ENCODE data around the gene RNF213.
"Not testable (repeated sequence)": the region's sequence is repeated elsewhere in the genome, so short reads cannot be mapped to it uniquely, and the experiment has no call there.

Gene RNF213

GRCh38 chr17:80252871-80253270 lies 7.8 kb upstream of the RNF213 start:
- peak; percentile 72 for DNase-seq (ENCODE audit: low read depth)

DNA sequence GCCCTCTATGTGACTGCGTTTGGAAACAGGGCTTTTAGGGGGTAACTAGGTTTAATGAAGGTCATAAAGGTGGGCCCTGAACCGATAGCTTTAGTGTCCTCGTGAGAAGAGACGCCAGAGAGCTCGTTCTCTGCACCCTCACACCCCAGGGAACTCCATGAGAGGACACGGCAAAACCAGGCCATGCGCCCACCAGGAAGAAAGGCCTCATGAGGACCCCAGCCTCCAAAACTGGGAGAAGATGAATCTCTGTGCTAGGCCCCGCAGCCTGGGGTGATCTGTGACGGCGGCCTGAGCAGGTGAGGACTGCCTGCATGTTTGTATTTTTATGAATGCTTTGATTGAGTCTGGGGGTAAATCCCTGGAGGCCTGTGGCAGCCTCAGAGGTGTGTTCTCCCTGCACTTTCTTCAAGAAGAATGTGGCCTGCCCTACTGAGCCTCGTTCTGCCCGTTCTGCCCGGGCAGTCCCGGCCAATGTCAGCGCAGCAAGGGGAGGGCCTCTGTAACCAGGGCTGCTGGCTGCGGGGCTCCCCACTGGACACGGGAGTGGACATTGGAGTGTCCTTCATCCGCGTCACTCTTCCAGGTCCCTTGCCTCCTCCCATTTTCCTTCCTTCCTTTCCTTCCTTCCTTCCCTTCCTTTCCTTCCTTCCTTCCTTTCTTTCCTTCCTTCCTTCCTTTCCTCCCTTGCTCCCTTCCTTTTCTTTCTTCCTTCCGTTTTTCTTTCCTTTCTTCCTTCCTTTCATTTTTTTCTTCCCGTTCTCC lies 6.8 kb upstream of the RNF213 start:
- DNase-seq (ENCODE audit: low read depth), result no peak

GRCh38 chr17:80254396-80255251 lies 6.0 kb upstream of the RNF213 start:
- peak; percentile 47 for DNase-seq (ENCODE audit: low read depth)

DNA sequence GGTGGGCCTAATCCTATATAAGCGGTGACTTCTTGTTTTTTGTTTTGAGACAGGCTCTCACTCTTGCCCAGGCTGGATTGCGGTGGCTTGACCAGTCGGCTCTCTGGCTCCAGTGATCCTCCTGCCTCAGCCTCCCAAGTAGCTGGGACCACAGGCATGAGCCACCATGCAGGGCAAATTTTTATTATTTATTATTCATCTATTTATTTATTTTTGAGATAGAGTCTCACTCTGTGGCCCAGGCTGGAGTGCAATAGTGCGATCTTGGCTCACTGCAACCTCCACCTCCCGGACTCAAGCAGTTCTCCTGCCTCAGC lies 4.7 kb upstream of the RNF213 start:
- DNase-seq (ENCODE audit: low read depth), result no peak

- no peak for DNase-seq (ENCODE audit: low read depth)
These were observed 2.9 kb upstream of the RNF213 start for GRCh38 chr17:80257716-80258213.

GRCh38 chr17:80258296-80258695 lies 2.4 kb upstream of the RNF213 start:
- DNase-seq (ENCODE audit: low read depth), result not testable (repeated sequence)

DNA sequence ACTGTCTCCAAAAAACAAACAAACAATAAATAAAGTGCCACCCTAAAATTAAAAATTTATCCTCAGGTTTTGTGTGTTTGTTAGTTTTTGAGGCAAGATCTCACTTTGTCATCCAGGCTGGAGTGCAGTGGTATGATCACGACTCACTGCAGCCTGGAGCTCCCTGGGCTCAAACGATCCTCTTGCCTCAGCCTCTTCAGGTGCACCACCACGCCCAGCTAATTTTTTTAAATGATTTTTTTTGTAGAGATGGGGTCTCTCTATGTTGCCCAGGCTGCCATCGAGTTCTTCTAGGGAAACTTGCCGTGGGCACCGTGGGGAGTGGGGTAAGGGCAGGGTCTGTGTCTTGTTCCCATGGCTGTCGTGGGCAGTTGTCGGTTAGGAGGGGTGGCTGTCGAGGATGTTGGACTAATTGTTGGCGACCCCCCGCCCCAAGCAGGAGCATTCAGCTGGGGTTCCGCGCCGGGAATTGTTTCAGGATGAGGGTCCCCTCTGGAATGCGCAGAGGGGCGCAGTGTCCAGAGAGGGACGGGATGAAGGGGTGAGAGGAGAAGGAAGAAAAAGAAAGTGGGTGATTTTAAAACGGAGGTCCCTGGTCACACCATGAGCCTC lies 1.1 kb upstream of the RNF213 start:
- no peak for DNase-seq (ENCODE audit: low read depth)

DNA sequence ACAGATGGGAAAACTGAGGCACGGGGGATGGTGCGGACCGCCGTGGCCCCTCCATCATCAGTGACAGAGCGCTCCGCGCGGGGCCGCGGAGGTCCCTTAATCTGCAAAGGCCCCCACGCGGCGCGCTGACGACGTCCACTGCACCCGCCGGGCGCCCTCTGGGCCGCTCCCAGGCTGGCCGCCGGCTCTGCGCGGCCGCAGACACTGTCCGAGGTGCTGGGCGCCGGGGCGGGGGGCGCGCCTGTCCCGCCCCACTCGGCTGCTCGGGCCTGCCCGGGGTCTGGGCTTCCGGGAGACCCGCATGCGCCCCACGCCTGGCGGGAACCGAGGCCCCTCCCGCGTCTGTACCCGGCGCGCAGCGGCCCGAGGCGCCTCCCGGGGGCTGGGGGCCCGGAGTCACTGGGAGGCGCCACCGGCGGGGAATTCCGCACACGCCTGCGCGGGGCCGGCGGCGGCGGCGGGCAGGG lies 550 bp upstream of the RNF213 start:
- peak; percentile 78 for DNase-seq (ENCODE audit: low read depth)

- DNase-seq (ENCODE audit: low read depth), result peak; percentile 51
These were observed 675 bp downstream of the RNF213 start for GRCh38 chr17:80261159-80261894.

DNA sequence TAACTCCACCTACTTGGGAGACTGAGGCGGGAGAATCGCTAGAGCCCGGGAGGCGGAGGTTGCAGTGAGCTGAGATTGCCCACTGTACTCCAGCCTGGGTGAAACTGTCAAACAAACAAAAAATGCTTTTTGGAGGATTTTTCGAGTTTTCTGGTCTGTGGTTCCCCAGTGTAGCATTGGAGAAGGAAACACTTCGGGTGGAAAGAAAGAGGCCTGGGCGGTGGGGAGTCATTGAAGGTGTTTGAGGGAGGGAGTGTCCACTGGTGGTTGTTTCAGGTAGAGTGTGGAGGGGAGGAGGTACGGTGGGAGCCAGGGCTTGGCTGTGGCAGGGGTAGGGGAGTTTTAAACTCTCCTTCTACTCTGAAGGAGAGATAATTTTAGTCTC lies 1.2 kb downstream of the RNF213 start:
- DNase-seq (ENCODE audit: low read depth), result no peak

DNA sequence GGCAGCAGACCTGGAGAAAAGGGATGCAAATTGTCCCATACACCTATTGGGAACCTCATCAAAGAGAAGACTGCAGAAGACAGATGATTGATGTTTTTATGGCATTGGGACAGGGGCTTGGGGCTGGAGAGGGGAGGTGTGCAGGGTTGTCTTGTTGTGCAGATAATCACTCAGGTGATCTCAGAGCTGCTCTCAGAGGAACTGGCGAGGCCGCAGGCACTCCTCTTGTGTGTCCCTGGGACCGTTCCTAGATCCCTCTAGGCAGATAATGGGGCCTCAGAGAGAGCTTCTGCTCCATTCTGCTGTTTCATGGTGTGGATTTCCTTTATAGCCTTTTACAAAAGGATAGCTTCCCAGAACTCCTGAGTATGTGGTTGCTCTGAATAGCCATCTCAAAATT lies 1.6 kb downstream of the RNF213 start:
- no peak for DNase-seq (ENCODE audit: low read depth)

- DNase-seq (ENCODE audit: low read depth), result no peak
These were observed 2.2 kb downstream of the RNF213 start for GRCh38 chr17:80262775-80263244.

DNA sequence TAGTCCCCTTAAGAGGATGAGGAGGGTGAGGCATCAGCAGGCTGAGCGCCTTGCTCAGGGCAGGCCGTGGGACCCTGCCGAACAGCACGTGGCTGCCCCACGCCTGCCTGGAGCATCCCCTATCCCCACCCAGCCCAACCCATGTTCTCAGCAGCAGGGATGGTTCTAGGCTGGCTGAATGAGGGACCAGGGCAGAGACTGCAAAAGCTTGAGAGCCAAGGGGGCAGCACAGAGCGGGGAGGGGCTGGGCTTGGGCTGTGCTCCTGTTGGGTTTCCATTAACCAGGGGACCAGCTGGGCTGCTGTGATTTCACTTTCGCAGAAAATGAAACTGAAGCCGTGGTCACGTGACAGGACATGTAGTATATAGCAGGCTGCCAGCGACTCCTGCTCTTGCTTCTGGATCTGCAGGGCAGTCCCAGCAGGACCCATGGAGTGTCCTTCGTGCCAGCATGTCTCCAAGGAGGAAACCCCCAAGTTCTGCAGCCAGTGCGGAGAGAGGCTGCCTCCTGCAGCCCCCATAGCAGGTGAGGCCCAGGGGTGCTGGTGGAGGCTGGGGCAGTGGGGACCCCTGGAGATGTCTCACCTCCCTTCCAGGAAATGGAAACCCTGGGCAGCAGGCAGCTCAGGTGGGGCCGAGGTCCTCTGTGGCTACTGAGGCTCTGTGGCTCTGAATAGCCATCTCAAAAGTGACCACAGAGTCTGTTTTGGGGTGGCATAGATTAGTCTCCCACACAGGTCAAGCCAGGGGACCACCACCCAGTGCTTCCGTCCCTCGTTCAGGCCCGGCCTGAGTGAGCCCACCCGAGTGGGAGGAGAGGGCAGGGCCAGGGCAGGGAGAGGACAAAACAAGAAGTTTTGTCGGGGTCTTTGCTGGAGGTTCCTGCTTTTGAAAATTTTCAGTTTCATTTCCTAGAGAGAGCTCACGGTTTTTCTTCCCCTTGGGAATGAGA lies 2.9 kb downstream of the RNF213 start:
- peak; percentile 79 for DNase-seq (ENCODE audit: low read depth)

DNA sequence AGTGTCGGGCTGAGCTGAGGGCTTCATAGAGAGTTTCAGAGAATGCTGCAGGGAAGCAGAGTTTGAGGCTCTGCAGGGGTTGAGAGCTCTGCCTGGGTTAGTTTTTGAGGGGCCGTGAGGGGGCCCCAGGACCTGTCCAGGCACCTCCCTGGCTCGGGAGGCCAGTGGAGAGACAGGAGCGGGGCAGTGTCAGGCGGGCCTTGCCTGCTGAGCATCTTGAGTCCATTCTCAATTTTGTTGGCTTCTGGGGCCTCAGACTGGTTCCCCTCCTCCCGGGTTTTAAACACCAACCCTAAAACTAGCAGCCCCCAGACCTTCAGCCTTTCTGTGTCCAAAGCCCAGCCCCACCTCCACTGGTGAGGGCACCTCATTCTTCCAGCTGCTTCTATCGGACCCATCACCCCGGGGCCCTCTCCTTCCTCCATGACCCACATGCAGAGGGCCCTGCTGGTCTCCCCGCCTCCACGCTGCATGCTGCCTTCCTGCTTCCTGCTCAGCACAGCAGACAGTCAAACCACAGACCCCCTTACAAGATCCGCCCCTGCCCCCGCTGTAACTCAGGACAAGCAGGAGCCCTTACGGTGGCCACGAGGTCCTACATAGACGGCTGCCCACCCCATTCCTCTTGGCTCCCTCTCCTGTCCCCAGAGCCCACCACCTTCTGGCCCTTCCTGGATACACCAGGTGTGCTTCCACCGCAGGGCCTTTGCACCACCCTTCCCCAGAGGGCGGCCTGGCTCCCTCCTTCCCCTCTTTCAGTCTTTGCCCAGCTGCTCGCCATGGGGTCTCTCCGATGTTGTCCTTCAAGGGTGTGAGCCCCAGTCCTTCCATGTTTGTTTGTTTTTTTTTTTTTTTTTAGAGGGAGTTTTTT lies 3.8 kb downstream of the RNF213 start:
- peak; percentile 38 for DNase-seq (ENCODE audit: low read depth)

DNA sequence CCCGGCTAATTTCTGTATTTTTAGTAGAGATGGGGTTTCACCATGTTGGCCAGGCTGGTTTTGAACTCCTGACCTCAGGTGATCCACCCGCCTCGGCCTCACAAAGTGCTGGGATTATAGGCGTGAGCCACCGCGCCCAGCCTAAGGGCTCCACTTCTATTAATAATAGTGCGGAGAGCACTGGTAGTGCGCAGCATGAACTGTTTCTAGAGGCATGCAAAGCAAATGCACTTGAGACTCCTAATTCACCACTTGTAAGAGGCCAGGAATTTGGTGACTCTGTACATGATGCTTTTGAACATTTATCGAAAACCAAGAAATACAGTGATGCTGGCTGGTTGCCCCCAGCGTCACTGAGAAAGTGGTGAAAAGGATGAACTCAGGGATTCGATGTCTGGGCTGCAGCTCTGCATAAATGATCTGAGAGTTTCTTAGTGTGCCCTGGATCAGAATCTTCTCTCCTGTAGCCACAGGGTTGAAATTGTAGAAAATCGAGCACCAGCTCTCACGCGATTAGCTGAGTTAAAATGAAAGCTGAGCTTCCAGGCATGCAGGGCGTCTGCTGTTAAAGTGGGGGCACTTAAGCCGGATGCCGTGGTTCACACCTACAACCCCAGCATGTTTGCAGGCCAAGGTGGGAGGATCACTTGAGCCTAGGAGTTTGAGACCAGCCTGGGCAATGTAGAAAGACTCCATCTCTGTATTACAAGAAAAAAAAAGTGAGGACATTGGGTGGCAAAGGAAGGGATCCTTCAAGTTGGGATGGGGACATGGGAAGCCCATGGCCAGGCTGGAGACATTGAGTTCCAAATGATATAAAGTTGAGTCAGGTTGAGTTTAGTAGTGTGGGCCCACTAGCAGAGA lies 4.8 kb downstream of the RNF213 start:
- DNase-seq (ENCODE audit: low read depth), result peak; percentile 44

DNA sequence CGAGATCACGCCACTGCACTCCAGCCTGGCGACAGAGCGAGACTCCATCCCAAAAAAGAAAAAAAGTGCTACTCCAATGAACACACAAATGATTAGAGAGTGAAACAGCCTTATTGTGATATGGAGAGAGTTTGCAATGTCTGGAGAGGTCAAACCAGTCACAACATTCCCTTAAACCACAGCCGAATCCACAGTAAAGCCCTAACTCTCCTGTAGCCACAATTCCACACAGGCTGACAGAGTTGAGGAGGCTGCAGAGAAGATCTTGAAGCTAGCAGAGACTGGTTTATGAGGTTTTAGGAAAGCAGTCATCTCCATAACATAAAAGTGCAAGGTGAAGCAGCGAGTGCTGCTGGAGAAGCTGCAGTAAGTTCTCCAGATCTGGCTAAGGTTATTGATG lies 6.7 kb downstream of the RNF213 start:
- DNase-seq (ENCODE audit: low read depth), result no peak

GRCh38 chr17:80268427-80268826 lies 7.8 kb downstream of the RNF213 start:
- DNase-seq (ENCODE audit: low read depth), result no peak

GRCh38 chr17:80269405-80269807 lies 8.8 kb downstream of the RNF213 start:
- no peak for DNase-seq (ENCODE audit: low read depth)

GRCh38 chr17:80270104-80270503 lies 9.5 kb downstream of the RNF213 start:
- DNase-seq (ENCODE audit: low read depth), result no peak

All from T-helper 22 cell (primary cell).